ENCODE measurements around the gene CRTC2. TPM values are rescaled to one million over a fixed set of nuclear protein-coding genes. Genes with fewer than 3 reads are reported as not detected.

The CRTC2 gene
- total RNA-seq, 1 donor from 2014 or later: 4.6 TPM

DNA sequence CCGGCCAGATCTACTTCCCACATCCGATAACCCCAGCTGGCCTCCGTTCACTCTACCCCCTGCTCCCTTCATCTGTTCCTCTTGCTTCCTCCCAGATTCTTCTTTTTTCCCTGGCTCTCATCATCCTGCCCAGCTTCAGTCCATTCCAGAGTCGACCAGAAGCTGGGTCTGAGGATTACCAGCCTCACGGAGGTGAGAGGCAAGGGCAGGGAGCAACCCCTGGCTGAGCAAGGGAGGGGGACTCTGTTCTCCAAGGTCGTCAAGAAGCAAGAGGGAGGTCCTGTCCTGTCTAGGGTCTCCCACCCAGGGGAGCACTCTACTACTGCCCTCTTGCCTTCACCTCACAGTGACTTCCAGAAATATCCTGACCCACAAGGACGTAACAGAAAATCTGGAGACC is 15.1 kb upstream of the CRTC2 start:
- DNase-seq (ENCODE audit: low read depth in 2 of 2): no peak

DNA sequence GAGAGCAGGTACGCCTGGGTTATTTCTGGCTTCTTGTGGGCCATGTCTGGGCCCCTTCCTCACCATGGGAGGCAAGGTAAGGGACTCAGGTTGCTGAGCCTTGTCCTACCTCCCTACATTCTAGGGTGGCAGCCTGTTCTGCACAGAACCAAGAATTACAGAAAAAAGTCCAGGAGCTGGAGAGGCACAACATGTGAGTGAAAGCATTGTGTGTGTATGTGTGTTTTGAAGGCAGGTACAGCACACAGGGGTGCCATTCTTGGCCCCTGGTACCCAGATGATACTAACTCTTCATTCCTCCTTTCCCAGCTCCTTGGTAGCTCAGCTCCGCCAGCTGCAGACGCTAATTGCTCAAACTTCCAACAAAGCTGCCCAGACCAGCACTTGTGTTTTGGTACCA is 14.7 kb upstream of the CRTC2 start:
- no peak for DNase-seq (ENCODE audit: low read depth in 2 of 2)

DNA sequence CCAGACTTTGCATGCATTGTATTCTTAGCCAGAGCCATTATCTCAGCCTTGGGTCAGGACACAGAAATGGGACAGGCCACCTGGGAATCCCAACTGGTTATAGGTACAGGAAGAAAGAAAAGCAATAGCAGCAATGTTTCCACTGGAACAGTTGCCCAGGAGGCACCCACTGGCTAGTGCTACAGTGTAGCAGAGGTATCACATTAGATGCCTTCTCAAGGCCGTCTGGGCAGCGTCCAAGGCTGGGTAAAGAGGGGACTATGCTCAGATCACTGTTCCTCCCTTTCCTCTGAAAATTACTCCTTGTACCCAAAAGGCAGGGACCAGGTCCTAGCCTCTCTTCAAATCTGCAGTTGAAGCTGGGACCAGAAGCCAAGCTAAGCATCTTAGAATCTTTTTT is 11.9 kb upstream of the CRTC2 start:
- no peak for DNase-seq (ENCODE audit: low read depth in 2 of 2)

DNA sequence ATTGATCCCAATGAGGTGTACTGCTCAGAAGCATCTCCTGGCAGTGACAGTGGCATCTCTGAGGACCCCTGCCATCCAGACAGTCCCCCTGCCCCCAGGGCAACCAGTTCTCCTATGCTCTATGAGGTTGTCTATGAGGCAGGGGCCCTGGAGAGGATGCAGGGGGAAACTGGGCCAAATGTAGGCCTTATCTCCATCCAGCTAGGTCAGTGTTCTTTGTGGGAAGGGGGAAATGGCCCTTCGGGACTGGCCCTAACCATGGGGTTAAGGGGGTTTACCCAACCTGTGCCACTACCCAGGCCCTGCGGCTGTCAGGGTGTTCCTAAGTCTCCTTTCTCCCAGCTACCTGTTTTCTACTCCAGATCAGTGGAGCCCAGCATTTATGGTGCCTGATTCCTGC is 10.6 kb upstream of the CRTC2 start:
- DNase-seq (ENCODE audit: low read depth in 2 of 2): no peak

DNA sequence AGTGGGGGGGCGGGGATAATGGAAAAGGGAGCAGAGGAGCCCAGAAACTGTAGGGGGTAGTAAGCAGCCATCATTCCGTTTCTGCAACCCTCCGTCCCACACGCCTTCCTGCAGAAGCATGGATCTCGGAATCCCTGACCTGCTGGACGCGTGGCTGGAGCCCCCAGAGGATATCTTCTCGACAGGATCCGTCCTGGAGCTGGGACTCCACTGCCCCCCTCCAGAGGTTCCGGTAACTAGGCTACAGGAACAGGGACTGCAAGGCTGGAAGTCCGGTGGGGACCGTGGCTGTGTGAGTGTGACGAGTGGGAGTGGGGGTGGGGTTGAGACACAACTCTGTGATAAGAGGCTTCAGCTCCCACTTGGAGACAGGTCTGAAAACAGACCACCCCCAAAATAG is 10.0 kb upstream of the CRTC2 start:
- DNase-seq (ENCODE audit: low read depth in 2 of 2): no peak

DNA sequence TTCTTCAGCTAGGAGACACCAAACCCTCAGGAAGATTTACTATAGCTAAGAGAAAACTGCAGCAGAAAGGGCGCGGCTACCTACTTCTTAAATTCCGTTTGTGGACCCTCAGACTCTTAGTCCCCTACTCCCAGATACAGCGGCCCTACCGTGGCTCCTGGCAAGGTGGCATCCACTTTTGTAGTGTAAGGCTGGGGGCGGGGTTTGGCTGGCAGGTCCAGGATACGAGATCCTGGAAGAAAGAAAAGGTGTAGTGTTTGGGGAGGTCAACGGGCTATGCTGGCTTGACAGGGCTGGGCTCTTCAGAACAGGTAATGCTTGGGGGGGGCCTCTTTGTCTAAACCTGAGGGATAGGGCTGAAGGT is 9.6 kb upstream of the CRTC2 start:
- DNase-seq (ENCODE audit: low read depth in 2 of 2): no peak

DNA sequence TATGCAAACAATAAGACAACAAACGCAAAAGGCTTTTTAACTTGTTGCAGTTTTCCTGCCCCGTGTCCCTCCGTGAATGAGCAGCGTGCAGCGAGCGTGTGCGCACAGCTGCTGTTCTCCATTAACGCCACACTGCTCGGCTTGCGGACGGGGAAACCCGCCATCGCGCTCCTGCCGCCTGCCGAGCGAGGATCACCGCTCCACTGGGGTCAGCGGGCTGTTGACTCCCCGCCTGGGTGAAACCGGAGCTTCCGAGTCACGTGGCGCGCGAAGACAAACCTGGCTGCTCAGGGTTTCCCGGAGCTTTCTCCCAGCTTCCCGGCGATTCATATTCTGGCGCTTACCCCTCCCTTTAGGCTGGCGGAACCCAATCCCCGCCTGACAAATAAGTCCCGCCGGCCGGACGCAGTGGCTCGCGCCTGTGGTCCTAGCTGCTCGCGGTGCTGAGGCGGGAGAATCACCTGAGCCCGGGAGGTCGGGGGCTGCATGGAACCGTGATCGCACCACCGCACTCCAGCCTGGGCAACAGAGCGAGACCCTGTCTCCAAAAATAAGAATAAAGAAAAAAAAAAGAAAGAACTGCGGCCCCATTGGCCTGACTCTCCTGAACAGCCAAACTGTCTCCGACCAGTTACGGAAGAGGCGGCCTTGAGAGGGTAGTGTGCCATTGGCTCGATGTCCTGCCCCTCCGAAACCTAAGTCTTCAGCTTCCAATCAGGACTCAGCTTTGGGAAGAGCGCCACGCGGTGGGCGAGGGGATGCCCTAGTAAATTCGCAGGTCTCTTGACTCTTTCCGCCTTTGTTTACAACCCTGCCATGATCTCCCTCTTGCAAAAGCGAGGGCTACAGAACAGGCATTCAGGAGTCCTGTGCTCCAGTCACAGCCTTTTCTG is 8.9 kb upstream of the CRTC2 start, which contains the start of gene CREB3L4:
CREB3L4 (plus strand) TSS at position 796 of the 893 bp plus-strand sequence. CDS start 624 bp downstream, outside the sequence.
- DNase-seq (ENCODE audit: low read depth in 2 of 2): peak; percentile 98 to 99

DNA sequence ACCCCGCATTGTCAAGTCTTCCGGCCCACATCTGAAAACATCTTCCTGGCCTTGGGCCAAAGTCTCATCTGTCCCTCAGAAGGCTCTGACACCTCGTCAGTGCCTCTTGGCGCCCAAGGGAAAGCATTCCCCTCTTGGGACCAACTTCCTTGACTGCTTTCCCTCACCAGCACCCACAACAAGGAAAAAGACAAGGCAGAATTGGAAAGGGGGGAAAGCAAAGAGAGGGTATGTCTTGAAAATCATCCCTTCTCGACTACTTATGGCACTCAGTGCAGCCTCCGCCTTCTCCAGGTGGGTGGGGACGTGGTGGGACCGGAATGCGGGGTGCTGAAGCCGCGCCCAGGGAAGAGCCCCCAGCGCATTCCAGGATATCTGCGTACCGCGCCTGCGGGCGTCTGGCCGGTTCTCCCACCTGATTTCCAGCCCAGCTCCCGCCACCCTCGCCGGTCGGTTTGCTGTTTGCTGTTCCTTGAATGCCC is 5.5 kb upstream of the CRTC2 start:
- peak; percentile 30 to 36 for DNase-seq (ENCODE audit: low read depth in 2 of 2)

DNA sequence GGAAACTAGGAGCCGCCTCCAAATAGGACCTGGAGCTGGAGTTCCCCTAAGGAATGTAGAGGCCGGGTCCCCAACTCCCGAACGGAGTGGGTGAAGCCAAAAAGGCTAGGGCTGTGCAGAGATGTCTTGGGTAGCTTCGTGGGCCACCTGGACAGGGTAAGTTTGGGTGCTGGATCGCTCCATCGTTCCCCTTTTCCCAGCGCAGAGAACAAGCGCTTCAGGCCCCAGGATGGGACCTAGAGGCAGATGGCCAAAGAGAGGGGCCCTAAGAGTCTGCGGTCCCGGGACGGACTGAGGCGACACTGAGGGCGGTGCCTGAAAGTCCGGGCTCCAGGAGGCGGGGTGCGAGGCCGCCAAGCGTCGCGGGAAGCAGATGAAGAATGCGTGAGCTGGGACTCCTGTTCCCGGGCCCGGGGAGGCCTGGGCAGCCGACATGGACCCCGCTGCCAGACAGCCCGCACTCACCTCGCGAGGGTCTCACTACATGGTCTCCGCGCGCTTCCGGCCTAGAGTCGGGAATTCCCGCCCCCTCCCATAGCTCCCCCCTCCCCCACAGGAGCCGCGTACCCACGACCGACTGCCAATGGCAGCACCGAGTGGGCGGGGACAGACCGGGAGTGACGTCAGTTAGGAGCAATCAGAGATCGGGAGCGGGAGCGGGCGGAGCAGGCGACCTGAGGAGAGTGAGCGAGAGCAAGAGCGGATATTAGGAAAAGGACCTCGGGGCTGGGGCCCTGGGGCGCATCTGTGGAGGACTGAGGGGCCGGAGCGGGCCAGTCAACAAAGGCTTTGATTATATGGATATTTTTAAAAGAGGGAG is 4.8 kb upstream of the CRTC2 start, which contains the start of gene SLC39A1:
SLC39A1 (minus strand) TSS at position 508 of the 820 bp plus-strand sequence. CDS start 822 bp downstream, outside the sequence.
- DNase-seq (ENCODE audit: low read depth in 2 of 2): peak; percentile 97 to 98

DNA sequence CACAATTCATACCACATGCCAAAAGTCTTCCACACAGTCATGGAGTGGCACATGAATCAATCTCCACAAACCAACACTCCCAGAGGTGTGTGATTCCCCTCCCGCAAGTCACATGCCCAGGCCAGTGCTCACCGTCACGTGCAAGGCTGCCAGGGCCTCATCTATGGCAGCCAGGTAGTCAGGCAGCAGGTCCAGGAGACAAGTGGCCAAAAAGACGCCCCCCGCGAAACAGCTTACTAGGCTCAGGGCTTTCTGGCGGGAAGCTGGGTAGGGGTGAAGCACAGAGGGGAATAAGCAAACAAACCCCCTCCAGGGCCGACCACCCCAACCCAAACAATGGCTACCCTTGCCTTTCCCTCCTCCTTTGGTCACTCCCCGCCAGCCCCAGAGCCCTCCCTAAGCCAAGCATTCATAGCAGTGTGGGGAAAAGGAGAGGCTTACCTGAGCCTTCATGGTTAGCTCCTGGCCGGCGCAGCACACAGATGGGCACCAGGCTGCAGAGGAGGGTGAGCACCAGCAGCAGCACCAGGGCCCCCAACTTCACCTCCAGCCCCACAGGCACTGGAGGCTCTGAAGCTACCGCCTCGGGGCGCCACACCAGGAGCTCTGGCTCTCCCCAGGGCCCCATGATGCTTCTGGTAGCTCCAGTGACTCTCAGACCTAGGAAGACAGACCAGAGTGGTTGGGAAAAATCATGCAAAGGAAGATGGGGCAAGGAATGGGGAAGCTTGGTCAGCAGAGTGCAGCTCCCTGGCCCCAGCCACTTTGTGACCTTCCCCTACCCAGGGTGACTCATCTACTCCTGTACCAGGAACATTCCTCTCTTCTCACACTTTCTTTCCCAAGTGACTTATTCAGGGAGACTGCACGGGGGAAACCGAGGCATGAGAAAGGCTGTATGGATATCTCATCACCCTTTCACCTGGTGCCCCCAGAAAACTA is 3.9 kb upstream of the CRTC2 start:
- DNase-seq (ENCODE audit: low read depth in 2 of 2): peak; percentile 56 to 57

DNA sequence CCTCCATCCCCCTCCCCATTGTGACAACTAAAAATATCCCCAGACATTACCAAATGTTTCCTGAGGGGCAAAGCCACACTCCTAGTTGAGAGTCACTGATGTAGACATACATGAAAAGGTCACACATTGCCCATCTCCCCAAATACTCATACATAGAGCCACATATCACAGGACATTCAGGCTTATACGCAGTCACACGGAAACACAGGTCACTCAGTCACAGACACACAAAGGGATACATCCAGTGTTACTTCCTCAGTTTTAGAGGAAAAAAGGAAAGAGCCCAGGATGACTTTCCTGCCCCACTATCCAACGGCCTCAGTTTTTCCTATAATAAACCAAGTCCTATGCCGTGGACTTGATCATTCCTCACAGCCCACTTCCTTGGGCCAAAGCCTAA is 3.0 kb upstream of the CRTC2 start:
- peak in 1 of 2 donors; percentile 74 for DNase-seq (ENCODE audit: low read depth in 2 of 2)

DNA sequence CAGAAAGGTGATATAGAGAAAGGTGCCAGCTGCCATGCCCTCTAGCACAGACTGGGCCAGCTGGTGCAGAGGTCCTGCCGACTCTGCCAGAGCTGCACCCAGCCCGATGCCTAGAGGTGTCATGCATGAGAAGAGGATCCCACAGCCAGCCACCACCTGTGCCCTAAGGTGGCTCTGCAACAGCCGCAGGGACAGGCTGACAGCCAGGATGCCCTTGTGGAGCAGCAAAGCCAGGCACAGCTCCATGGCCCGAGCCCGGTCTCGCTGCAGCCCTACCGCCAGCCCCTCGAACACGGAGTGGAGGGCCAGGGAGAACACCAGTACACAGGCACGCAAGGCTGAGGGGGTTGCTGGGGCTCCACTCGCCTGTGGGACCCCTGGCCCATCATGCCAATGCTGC is 1.8 kb upstream of the CRTC2 start:
- no peak for DNase-seq (ENCODE audit: low read depth in 2 of 2)

DNA sequence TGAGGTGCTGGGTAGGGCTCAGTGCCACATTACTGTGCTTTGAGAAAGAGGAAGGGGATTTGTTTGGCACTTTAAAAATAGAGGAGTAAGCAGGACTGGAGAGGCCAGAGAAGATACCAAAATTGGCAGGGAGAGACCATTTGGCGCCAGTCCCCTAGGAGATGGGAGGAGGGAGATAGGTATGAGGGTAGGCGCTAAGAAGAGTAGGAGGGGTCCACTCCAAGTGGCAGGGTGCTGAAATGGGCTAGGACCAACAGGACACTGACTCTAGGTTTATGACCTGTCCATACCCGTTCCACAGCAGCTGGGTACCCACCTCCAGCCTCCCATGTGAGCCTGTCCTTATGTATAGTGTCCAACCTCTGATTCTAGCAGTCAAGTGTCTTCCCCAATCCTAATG is 1.0 kb upstream of the CRTC2 start:
- DNase-seq (ENCODE audit: low read depth in 2 of 2): no peak

DNA sequence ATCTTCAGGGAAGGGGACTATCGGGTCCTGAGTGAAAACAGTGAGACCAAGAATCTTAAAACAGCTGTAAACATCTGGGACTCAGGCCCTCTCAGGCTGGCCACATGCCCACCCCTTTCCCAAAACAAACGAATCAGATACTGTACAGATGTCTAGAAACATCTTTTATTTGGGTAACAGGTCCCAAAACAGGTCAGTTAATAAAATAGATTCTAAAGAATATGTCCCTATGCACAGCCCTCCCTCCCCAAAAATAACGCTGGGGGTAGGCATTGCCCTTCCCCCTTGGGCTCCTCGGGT is 499 bp upstream of the CRTC2 start:
- no peak for DNase-seq (ENCODE audit: low read depth in 2 of 2)

DNA sequence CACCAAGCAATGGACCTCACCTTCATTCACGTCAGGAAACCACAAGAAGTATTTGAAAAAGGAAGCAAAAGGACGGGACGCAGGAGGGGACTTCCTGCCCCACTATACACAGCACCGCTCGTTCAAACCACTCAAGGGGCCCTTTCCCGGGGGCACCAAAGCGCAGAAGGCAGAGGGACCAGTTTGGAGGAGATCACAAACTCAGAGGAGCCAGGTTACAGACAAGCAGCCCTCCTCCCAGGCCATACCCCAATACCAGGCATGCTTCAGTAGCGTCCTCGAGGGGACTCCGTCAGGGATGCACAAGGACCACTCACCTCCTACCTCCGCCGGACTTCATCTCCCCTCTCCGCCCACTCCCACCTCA is 685 bp downstream of the CRTC2 start:
- DNase-seq (ENCODE audit: low read depth in 2 of 2): peak; percentile 16 to 17

DNA sequence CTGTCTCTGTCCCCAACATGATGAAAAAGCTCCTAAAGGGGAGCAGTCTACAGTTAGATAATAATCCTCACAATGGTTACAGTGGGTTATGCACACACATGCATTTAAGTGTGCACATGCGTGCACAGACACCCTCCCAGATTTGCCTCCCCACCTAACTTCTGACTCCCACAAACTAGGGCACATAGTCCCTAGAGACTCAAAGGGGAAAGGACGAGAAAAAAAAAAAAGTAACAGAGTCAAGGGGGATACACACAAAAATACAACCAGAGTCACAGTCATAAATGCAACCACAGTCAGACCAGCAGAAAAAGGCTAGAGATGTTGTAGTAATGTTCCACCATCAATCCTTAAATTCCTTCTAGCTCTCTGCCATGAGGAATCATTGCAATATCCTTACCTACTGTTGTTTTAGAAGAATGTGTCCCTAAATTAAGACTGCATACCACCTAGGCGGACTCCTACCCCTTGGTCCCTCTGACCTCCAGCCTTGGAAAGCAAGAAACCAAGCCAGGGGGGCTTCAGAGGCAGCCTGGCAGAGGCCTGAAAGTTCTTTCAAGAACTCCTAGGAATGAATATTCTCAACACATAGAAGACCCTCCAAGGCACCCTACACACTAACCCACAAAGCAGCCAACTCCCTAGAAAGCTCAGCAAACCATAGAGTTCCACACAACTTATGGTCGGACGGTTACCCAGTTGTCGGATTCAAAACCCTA is 1.3 kb downstream of the CRTC2 start:
- DNase-seq (ENCODE audit: low read depth in 2 of 2): no peak

DNA sequence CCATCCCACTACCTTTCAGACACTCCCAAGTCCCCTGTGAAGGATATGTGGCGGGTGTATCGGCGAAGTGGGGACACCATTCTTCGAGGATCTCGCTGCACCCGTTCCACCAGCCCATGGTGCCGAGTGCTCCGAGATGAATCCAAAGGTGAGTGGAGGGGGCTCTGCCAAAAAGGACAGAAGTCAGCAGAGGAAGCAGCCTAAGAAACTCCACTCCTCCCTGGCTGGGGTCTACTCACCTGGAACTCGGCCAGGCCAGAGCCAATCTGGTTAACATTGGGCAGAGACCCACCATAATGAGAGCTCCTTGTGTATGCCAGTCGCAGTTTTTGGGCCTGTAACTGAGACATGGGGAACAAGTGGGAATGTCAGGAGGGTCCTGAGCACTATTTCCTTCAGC is 3.6 kb downstream of the CRTC2 start:
- DNase-seq (ENCODE audit: low read depth in 2 of 2): no peak

DNA sequence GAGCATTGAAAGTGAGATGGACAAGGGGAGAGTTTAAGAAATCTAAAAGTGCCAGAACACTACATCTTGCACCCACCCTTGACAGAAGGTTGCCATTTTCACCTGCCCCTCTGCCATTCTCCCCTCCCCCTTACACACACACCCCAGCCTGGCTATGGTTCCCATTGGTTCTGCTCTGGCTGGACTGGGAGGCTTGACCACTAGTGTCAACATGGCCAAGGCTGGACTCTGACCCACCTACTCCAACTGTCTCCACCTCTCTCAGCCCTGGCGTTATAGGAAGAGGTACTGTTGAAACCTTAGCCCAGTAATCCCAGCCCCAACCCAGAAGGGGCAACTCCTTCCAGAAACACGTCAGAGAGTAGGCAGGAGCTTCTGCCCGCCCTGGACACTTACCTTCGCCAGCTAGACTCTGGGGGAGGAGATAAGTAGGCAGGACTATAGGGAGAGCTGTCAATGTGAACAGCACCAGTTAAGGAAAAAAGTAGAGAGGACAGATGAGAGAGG is 4.5 kb downstream of the CRTC2 start:
- no peak for DNase-seq (ENCODE audit: low read depth in 2 of 2)

DNA sequence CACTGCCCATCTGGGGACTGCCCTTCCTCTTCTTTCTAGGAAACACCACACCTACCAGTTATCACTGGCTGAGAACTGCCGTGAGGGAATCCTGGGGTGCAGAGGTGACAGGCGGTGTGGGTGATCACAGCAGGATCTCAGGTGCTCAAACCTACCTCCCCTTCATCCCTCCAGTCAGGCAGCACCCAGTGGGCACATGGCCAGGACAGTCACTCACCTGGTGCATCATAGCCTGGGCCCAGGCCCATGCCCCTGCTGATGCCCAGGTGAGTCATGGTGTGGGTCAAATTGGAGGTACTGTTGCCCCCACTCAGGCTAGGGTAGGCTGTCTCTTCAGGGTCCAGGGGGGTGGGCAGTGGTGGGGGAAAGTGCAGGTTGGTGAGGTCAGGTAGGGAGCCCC is 6.6 kb downstream of the CRTC2 start:
- no peak for DNase-seq (ENCODE audit: low read depth in 2 of 2)

DNA sequence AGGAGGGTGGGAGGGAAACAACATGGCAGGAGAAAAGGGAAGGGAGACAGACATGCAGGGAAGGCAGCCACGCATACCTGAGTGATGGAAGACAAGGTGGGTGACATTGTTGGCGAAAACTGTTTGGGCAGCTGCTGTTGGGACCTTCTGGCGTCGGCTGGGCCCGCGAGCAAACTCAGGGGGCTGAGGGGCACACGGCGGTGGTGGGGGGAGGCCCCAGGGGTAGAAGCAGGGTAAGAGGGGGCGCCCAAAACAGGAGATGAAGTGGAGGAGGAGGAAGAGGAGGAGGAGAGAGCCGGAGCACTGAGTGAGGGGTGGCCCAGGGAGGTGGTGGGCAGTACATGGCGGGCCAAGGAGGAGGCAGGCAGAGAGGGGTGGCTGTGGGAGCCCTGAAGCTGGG is 7.2 kb downstream of the CRTC2 start:
- DNase-seq (ENCODE audit: low read depth in 2 of 2): no peak
